Measurements from ENCODE around the gene EFCAB13. TPM values are rescaled to one million over a fixed set of nuclear protein-coding genes. Genes with fewer than 3 reads are reported as not detected.

The EFCAB13 gene, protein sequence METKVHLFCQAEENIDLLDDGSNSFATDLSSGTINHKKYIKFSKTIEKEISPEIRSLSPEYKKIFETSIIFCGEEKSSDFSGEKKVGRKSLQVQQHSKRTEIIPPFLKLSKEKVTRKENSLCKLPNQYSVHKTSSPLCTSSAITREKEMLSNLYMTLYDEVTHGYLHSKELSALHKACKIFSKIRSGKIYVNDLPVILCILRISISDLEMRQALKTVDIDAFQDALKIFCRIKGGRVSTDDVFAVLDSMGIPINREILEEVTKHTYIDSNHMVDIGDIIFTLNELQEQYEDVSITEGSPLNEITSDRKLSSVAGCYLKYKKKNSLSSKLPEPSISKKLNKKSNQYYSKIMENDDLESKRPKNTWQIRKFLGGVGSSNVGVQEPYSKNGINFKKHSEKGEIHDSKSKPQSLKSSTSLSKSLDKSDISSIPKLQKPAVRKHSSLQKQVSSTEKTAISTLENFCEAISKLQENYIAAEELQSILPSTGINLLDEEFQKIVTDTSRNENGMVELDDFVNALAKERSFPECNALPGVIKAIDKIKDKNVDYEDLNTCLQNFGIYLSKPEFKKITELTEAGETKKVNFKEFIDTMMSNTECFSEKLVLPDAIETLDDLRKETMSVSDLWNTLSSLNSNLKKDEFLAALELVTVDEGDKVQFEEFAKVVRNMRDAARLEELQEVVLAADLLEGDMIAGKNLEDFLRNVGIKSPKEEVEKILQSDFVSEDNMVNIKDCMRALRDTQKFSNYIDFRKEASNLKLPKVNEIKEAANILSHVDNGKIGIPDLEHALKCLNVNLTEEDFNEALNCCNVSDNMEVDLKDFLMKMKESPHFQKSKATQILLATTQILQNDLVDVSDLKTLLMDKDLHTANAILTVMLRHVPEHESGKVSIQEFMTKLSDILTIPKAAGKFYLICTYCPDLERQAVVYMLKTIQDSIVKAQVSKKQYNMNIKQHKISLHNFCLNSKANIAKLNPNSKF
- 3.1 and 7.9 TPM in 2 replicates for total RNA-seq
- polyA plus RNA-seq, result 1.9 and 2.1 TPM in 2 replicates

DNA sequence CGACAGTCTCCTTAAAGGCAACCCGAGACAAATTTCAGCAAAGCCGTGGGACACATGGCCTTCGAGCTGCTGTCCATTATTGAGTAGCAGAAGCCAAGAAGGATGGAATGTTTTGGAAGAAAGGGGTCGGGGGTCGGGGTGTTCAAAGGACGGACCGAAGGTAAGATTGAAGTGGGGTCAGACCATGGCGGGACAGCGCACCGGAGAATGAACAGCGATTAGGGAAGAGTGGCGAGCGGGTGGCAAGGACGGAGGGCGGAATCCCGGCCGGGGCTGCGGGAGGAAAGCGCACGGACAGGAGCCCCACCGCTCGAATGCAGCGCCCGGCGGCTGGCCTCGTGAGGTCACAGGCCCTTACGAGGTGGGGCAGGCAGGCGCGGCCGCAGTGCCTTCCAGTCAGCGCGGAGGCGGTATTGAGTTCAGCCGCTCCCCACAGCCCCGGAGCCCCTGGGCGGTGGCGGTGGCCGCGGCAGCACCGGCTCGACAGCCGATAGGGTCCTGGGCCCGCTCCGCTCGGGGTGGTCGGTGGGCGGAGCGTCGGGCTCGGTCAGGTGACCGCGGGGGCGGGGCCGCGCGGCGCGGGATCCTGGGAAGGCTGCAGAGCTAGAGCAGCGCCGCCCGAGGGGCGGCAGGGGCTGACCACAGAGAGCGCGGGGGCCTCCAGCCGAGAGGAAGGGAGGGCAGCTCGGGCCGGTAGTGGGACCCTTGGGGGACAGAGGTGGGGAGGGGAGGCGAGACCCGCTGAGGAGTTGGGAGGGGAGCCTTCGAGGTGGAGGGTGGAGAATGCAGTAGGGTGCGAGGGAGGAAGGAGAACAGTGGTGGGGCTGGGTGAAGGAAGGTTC, at the start of gene EFCAB13:
TSS of gene EFCAB13 (plus strand) at position 574 of the 842 bp plus-strand sequence. CDS start 4,399 bp downstream, outside the sequence.
- H3K4me3 ChIP-seq, result peak within 1 kb of the TSS; percentile 52
- DNase-seq (ENCODE audit: low spot score), result peak; percentile 95
- H3K79me2 ChIP-seq, result no peaks in the 10 kb centered on the region
- H3K9me2 ChIP-seq (replicated peaks; ENCODE audit: insufficient read depth), result no peaks in the 10 kb centered on the region
- no peaks in the 10 kb centered on the region for H4K20me1 ChIP-seq (ENCODE audit: insufficient read depth, poor library complexity, severe bottlenecking)
- TF ChIP-seq, protein P1, sequence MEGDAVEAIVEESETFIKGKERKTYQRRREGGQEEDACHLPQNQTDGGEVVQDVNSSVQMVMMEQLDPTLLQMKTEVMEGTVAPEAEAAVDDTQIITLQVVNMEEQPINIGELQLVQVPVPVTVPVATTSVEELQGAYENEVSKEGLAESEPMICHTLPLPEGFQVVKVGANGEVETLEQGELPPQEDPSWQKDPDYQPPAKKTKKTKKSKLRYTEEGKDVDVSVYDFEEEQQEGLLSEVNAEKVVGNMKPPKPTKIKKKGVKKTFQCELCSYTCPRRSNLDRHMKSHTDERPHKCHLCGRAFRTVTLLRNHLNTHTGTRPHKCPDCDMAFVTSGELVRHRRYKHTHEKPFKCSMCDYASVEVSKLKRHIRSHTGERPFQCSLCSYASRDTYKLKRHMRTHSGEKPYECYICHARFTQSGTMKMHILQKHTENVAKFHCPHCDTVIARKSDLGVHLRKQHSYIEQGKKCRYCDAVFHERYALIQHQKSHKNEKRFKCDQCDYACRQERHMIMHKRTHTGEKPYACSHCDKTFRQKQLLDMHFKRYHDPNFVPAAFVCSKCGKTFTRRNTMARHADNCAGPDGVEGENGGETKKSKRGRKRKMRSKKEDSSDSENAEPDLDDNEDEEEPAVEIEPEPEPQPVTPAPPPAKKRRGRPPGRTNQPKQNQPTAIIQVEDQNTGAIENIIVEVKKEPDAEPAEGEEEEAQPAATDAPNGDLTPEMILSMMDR (IDR thresholded peaks at IDR 0.05; ENCODE audit: poor library complexity), result peak; percentile 11
- TF ChIP-seq EZH2 (IDR thresholded peaks at IDR 0.05; ENCODE audit: borderline replicate concordance), result no peak
- H3K36me3 ChIP-seq (replicated peaks; ENCODE audit: insufficient read depth, low read depth), result no peaks in the 10 kb centered on the region
- H3K27me3 ChIP-seq, result no peaks in the 10 kb centered on the region
- peak within 1 kb of the TSS; percentile 85 for H3K4me2 ChIP-seq
- peaks cover 3% of the 10 kb centered on the region for H3K4me1 ChIP-seq (ENCODE audit: insufficient read depth)
- H3K27ac ChIP-seq, result peak within 1 kb of the TSS; percentile 86
- H3K9me3 ChIP-seq (ENCODE audit: low read depth), result no peaks in the 10 kb centered on the region
- 3% methylated on average over 50 of the region's 72 CpGs for WGBS (ENCODE audit: low lambda C conversion rate, missing lambda C conversion rate)
- peak within 1 kb of the TSS; percentile 91 for H2AFZ ChIP-seq

DNA sequence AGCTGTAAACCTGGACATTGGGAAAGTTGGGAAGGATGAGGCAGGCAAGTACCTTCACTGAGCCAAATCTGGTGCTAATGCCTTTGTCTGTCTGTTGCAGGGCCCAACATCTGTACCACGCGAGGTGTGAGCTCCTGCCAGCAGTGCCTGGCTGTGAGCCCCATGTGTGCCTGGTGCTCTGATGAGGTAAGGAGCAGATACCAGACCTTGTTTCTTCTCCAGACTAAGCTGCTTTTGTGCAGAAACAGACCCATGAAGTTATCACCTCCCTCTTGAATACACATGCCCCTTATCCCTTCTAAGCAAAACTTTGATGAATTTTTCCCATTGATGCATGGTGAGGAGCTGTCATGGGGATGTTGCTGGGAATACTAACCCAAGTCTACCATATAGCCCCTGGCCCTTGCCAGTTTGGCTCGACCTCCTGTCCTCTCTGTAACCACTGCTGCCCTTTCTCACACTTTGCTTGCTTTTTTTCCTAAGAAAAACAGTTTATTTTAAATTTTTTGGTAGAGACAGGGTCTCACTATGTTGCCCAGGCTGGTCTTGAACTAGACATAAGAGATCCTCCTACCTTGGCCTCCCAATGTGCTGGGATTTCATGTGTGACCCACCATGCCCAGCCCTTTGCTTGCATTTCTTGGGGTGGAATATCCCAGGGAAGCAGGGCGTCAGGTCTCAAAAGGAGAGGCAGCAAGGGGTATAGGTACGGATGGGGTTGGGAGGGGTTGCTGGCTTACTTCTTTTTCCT, 49.3 kb upstream of the EFCAB13 start:
- TF ChIP-seq, protein P1 (IDR thresholded peaks at IDR 0.05; ENCODE audit: poor library complexity), result no peak
- no peak for TF ChIP-seq EZH2phosphoT487 (IDR thresholded peaks at IDR 0.05; ENCODE audit: low read depth, severe bottlenecking, unreplicated experiment)
- TF ChIP-seq EZH2 (IDR thresholded peaks at IDR 0.05; ENCODE audit: borderline replicate concordance), result no peak
- 95% methylated on average over 5 of the region's 5 CpGs for WGBS (ENCODE audit: low lambda C conversion rate, missing lambda C conversion rate)
- Histone ChIP-seq H2AFZ (no peak overlapping the region), H3K9me3 (ENCODE audit: low read depth) (no peaks in the 10 kb centered on the region), H3K4me3 (no peak overlapping the region), H3K4me2 (peak overlapping the region; percentile 71), H3K27ac (peak overlapping the region; percentile 88), H3K9me2 (replicated peaks; ENCODE audit: insufficient read depth) (no peaks in the 10 kb centered on the region), H3K79me2 (no peaks in the 10 kb centered on the region), H3K27me3 (no peaks in the 10 kb centered on the region), H3K36me3 (replicated peaks; ENCODE audit: insufficient read depth, low read depth) (no peaks in the 10 kb centered on the region), H4K20me1 (ENCODE audit: insufficient read depth, poor library complexity, severe bottlenecking) (no peaks in the 10 kb centered on the region), H3K4me1 (ENCODE audit: insufficient read depth) (peaks cover 32% of the 10 kb centered on the region)
- no peak for DNase-seq (ENCODE audit: low spot score)

Data from hepatocyte (in vitro differentiated cells).